GM12865 (cell line): ENCODE data around the gene CYSRT1.

Source experiments
- DNase-seq: peaks from one replicate; pipeline ENCODE4 v3.0.0; 2010; ENCODE audit warnings: low read depth
- H3K4me3 ChIP-seq: 2 replicates; pipeline ENCODE4 v1.5.1; 2011; ENCODE audit warnings: mild to moderate bottlenecking, low read depth, low read length, control low read depth
- CTCF ChIP-seq: IDR thresholded peaks from 2 replicates; pipeline ENCODE4 v1.5.1; 2011; ENCODE audit warnings: low read length, control low read depth, low read depth, inconsistent platforms; ENCODE audit not compliant: insufficient read depth; ENCODE audit errors: missing control alignments

The CYSRT1 gene

DNA sequence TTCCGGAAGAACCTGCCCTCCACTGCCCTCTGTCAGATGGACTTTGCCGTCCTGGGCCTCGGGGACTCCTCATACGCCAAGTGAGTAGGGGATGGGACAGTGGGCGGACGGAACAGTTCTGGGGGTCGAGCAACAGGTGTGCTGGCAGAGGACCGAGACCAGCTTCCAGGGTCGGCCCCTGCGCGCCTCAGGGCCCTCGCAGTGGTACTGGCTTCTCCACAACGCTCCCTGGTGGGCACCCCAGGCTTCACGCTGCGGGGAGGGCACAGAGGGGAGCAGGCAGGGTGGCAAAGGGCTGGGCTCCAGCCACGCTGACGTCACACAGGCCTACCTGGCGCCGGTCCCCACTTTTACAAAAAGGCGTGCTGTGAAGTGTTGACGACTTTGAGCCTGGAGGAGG, 12.5 kb upstream of the CYSRT1 start:
- DNase-seq, result no peak
- no peak for TF ChIP-seq CTCF
- no peak overlapping the region for H3K4me3 ChIP-seq

DNA sequence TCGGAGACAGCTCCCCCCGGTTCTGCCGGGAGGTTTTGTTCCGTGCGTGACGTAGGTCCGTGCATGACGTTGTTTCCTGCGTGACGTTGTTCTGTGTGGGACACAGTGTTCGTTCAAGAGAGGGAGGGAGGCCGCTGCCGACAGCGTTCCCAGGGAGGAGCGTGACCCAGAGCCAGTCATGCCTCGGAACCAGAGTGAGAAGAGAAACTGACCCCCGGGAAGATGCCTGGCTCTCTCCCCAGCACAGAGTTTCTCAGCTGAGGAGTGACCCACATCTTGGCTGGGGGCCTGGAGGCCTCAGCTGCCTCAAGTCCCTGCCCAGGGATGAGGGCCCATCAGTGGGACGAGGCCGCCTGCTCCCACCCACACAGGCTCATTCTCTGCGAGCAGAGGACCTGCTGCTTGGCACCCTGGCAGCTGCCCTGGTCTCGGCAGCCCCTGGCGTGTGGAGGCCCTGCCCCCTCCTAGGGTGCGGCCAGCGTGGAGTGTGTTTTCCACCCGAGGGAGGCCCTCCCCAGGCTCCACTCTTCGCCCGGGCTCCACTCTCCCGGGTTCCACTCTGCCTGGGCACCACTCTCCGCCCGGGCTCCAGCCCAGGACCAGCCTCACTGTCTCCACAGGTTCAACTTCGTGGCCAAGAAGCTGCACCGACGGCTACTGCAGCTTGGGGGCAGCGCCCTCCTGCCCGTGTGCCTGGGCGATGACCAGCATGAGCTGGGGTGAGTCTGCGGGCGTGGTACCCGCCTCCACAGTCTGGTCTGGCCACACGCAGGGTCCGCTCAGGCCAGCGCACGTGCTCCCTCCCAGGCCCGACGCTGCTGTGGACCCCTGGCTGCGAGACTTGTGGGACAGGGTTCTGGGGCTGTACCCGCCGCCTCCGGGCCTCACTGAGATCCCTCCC, 11.6 kb upstream of the CYSRT1 start:
- no peak overlapping the region for H3K4me3 ChIP-seq
- no peak for DNase-seq
- no peak for TF ChIP-seq CTCF

DNA sequence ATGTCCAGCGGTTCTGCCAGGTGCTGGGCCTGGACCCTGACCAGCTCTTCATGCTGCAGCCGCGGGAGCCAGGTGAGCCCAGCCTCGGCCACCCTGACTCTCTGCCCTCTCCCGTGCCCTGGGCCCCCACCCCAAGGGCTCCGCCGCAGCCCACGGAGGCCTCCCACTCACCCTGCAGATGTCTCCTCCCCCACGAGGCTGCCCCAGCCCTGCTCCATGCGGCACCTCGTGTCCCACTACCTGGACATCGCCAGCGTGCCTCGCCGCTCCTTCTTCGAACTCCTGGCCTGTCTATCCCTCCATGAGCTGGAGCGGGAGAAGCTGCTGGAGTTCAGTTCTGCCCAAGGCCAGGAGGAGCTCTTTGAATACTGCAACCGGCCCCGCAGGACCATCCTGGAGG, 10.4 kb upstream of the CYSRT1 start:
- no peak overlapping the region for H3K4me3 ChIP-seq

DNA sequence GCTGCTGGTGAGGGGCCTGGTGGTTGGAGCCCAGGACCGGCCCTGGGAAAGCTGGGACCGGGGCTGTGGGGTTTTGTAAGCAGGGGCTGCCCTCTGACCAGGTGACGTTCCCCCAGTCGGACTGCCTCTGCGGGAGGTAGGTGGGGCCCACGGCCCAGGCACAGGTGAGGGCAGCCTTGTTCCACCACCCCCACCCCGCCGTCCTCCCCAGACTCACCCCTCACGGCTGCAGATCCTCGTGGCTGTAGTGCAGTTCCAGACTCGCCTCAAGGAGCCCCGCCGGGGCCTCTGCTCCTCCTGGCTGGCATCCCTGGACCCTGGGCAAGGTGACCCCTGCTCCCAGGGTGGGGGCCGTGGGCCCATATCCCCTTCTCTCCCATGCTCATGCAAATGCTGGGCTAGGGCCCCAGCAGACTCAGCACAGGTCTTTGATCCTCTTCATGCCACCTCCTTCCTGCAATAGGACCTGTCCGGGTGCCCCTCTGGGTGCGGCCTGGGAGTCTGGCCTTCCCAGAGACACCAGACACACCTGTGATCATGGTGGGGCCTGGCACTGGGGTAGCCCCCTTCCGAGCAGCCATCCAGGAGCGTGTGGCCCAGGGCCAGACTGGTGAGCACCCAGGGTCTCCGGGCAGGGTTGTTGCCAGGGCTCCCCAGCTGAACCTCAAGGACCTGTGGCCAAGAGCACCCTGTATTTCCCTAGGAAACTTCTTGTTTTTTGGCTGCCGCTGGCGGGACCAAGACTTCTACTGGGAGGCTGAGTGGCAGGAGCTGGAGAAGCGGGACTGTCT, 9.6 kb upstream of the CYSRT1 start:
- no peak overlapping the region for H3K4me3 ChIP-seq
- no peak for TF ChIP-seq CTCF
- no peak for DNase-seq

More for the DNA sequence above, 10.4 kb upstream of the CYSRT1 start:
- TF ChIP-seq CTCF, result no peak
- no peak for DNase-seq

DNA sequence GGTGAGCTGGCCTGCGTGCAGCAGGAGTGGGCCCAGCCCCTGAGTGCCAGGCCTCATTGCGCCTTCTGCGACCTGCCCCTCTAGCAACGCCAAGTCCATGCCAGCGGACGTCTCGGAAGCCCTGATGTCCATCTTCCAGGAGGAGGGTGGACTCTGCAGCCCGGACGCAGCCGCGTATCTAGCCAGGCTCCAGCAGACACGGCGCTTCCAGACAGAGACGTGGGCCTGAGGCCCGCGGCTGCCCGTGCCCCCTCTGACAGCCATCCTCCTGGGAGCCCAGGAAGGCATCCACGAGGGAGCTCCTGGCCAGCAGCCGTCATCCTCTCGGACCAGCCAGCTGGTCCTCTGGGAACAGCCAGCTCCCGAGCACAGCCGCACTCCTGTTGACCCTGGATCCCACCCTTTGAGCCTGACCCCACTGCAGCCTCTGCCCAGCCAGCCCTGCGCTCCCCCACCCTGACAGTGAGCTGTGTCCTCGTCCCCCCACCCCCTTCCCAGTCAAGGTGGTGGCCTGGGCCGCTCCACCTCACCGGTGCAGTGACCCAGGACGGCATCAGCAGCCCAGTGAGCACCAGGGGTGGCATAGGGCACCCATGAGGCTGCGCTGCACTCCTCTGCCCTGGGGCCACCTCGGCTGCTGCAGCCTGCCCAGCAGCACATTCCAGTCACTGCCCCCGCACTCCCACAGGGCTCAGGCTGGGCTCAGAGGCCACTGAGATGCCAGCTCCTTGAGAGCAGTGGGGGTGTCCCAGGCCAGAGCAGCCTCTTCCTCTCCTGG, 8.6 kb upstream of the CYSRT1 start:
- TF ChIP-seq CTCF, result no peak
- no peak overlapping the region for H3K4me3 ChIP-seq
- no peak for DNase-seq

GRCh38 chr9:137217276-137218211, 7.4 kb upstream of the CYSRT1 start:
- no peak overlapping the region for H3K4me3 ChIP-seq
- no peak for TF ChIP-seq CTCF
- DNase-seq, result no peak
